Calu3 (cell line): ENCODE results near the gene TMEM200B. TPM values are rescaled to one million over a fixed set of nuclear protein-coding genes. Genes with fewer than 3 reads are reported as not detected.
"Not testable (repeated sequence)": the region's sequence is repeated elsewhere in the genome, so short reads cannot be mapped to it uniquely, and the experiment has no call there.

Experiments used
- BruUV-seq: library from RNA; stranded (reverse); fragments of 400-500 nt; replicated peaks from 2 replicates; lab custom pipeline; 2021; lab: Mats Ljungman, UMichigan
- CTCF ChIA-PET: fragments of 300-600 bp; sonication (Branson Sonifier 250); formaldehyde crosslinking; loops from one replicate; lab custom pipeline; 2022; ENCODE audit warnings: antibody characterized with exemption; lab: Charles Lee
- DNase-seq: peaks from one replicate; pipeline ENCODE4 v3.0.0; 2022
- H3K27ac Mint-ChIP-seq: one replicate; pipeline ENCODE4 v1.8.0; 2022; ENCODE audit warnings: mixed read lengths; ENCODE audit not compliant: unreplicated experiment
- H3K27me3 Mint-ChIP-seq: one replicate; pipeline ENCODE4 v1.8.0; 2022; ENCODE audit warnings: mixed read lengths; ENCODE audit not compliant: unreplicated experiment
- H3K36me3 Mint-ChIP-seq: one replicate; pipeline ENCODE4 v1.8.0; 2022; ENCODE audit warnings: mild to moderate bottlenecking, moderate library complexity, mixed read lengths; ENCODE audit not compliant: insufficient read depth, unreplicated experiment
- H3K4me1 Mint-ChIP-seq: one replicate; pipeline ENCODE4 v1.8.0; 2022; ENCODE audit warnings: mild to moderate bottlenecking, low read depth, mixed read lengths; ENCODE audit not compliant: unreplicated experiment
- H3K4me3 Mint-ChIP-seq: one replicate; pipeline ENCODE4 v1.8.0; 2022; ENCODE audit warnings: mild to moderate bottlenecking, low read depth, moderate library complexity, mixed read lengths; ENCODE audit not compliant: unreplicated experiment
- H3K9me3 Mint-ChIP-seq: one replicate; pipeline ENCODE4 v1.8.0; 2022; ENCODE audit warnings: low read depth, mixed read lengths; ENCODE audit not compliant: unreplicated experiment
- intact Hi-C: fragments of 100-400 bp; cut with micrococcal nuclease; formaldehyde crosslinking; loops from one replicate; pipeline ENCODE4 v1.10.0; 2022; ENCODE audit not compliant: unreplicated experiment
- total RNA-seq: library from RNA; stranded (reverse); gene quantifications from 2 replicates; pipeline ENCODE4 v1.2.3, GENCODE V29; 2022
- TF ChIP-seq, protein P1 (sequence below): fragments of 200-600 bp; IDR thresholded peaks from one replicate; pipeline ENCODE4 v1.8.0; 2022; ENCODE audit warnings: antibody characterized with exemption; ENCODE audit not compliant: unreplicated experiment

Gene TMEM200B
- total RNA-seq, 1 experiment from 2014 or later: not detected

DNA sequence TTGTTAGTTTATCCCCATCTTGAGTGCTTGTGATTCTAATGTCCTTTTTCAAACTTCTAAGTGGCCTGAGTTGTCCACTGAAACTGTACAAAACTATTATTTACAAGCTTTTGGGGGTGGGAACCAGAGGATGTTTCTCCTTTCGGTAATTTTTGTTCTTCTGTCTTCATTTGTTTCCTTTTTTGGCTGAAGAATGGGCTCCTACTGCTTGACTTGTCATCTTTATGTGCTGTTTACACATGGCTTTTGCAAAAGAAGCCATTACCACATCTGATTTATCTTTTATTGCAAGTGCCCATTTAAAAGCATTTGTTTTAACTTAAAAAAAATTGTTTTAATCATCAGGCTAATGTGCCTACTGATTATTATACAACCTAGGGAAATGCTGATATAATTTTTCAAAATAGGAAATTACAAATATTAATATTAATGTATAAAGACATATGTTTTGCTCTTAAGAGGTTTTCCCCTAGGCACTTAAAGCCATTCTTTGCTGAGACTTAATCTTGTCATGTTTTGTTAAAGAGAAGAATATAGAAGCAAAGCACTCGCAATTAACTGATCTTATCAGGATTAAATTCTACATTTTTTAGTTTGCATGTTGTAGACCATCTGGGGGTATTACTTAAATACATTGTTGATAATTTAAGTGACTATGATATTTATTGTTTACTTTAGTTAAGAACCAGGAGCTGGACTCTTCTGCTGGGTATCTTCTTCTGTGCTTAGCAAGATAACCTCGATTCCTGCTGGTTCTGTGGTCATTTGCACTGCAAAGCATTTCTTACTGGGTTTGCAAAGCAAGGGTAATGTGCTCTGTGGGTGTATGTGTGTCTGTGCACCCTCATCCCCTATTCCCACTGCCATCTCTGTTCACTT is 40.1 kb downstream of the TMEM200B start:
- Mint-ChIP-seq H3K36me3 (no peaks in the 10 kb centered on the region), H3K4me3 (no peak overlapping the region), H3K27me3 (no peaks in the 10 kb centered on the region), H3K4me1 (no peaks in the 10 kb centered on the region), H3K27ac (no peak overlapping the region), H3K9me3 (no peaks in the 10 kb centered on the region)
- intact Hi-C loops: no loop called here
- TF ChIP-seq, protein P1, sequence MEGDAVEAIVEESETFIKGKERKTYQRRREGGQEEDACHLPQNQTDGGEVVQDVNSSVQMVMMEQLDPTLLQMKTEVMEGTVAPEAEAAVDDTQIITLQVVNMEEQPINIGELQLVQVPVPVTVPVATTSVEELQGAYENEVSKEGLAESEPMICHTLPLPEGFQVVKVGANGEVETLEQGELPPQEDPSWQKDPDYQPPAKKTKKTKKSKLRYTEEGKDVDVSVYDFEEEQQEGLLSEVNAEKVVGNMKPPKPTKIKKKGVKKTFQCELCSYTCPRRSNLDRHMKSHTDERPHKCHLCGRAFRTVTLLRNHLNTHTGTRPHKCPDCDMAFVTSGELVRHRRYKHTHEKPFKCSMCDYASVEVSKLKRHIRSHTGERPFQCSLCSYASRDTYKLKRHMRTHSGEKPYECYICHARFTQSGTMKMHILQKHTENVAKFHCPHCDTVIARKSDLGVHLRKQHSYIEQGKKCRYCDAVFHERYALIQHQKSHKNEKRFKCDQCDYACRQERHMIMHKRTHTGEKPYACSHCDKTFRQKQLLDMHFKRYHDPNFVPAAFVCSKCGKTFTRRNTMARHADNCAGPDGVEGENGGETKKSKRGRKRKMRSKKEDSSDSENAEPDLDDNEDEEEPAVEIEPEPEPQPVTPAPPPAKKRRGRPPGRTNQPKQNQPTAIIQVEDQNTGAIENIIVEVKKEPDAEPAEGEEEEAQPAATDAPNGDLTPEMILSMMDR: no peak
- no peak for DNase-seq
- CTCF ChIA-PET: no interaction called here
- BruUV-seq: no TSS peak

DNA sequence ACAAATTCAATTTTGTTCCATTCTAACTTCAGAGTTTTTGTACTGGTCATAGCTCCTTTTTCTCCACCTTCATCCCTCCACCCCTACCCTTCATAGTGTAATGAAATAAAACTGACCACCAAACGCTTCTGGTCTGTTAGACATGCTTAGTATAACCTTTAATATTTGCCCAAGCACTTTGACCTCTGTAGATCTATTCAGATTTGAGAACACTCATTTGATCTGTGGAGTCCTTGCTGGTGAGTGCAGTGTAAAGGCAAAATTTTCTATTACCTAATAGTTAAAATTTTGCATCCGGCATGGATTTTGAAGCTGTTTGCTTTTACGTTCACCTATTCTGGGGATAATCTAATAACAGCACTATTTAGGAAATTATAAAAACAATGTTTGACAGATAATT is 41.2 kb downstream of the TMEM200B start:
- H3K4me1 Mint-ChIP-seq: no peaks in the 10 kb centered on the region
- H3K27me3 Mint-ChIP-seq: no peaks in the 10 kb centered on the region
- H3K9me3 Mint-ChIP-seq: no peaks in the 10 kb centered on the region
- no peak overlapping the region for H3K4me3 Mint-ChIP-seq
- no peak overlapping the region for H3K27ac Mint-ChIP-seq
- H3K36me3 Mint-ChIP-seq: no peaks in the 10 kb centered on the region
- no peak for DNase-seq
- intact Hi-C loops: no loop called here
- TF ChIP-seq, protein P1: no peak
- CTCF ChIA-PET: no interaction called here
- BruUV-seq: no TSS peak

DNA sequence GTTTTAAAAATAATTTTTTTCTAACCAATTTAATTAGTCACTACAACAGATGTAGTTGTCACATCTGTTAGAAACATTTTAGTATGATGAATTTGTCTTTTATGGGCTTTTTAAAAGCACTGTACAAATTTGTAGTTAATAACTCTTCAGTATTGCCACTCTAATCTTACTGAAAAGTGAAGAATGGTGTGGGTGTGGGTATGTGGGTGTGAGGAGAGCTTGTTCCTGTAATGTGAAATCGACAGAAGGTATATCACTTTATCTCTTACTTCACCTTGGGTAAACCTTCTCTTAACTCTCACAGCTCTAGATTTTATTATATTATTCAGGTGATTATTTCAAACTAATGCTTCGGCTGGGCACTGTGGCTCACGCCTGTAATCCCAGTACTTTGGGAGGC is 42.5 kb downstream of the TMEM200B start:
- Mint-ChIP-seq H3K36me3 (no peaks in the 10 kb centered on the region), H3K27me3 (no peaks in the 10 kb centered on the region), H3K4me1 (no peaks in the 10 kb centered on the region), H3K4me3 (no peak overlapping the region), H3K27ac (no peak overlapping the region), H3K9me3 (no peaks in the 10 kb centered on the region)
- BruUV-seq: no TSS peak
- TF ChIP-seq, protein P1: no peak
- DNase-seq: no peak
- intact Hi-C loops: no loop called here
- CTCF ChIA-PET: no interaction called here

DNA sequence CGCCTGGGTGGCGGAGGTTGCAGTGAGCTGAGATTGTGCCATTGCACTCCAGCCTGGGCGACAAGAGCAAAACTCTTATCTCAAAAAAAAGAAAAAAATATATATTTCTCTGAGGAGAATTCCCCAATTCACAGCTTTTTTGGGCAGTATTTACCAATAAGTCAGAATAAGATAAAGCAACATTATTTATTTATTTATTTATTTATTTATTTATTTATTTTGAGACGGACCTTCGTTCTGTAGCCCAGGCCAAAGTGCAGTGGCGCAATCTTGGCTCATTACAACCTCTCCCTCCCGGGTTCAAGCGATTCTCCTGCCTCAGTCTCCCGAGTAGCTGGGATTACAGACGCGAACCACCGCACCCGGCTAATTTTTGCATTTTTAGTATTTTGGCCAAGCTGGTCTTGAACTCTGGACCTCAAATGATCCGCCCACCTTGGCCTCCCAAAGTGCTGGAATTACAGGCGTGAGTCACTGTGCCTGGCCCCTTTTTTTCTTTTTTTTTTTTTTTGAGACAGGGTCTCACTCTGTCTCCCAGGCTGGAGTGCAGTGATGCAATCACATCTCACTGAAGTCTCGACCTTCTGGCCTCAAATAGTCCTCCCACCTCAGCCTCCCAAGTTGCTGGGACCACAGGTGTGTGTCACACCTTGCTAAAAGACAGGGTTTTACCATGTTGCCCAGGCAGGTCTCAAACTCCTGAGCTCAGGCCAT is 43.6 kb downstream of the TMEM200B start:
- H3K4me1 Mint-ChIP-seq, H3K9me3 Mint-ChIP-seq, BruUV-seq, H3K27me3 Mint-ChIP-seq, H3K36me3 Mint-ChIP-seq, H3K4me3 Mint-ChIP-seq, intact Hi-C loops, H3K27ac Mint-ChIP-seq, DNase-seq: not testable (repeated sequence)
- CTCF ChIA-PET: interaction anchor here (0.7 kb wide), 1 partner anchor 33 kb away, joined by 3 read pairs; no protein-coding TSS in a partner anchor
